Tibial nerve (tissue), 4 donors: ENCODE results near the gene ZFP92. TPM values are rescaled to one million over a fixed set of nuclear protein-coding genes. Genes with fewer than 3 reads are reported as not detected.

Source experiments
- DNase-seq, 2 donors: peaks; one replicate each; pipeline ENCODE4 v3.0.0-alpha.2; 2019; ENCODE audit warnings: low spot score in 2 of 2
- H3K27ac ChIP-seq, 4 donors: fragments of 200-600 bp; sonication (generic) in 3 of 4; one replicate each; pipeline ENCODE4 v1.5.1; 2017 to 2019; ENCODE audit warnings: mild to moderate bottlenecking in 1 of 4
- H3K27me3 ChIP-seq, 2 donors: fragments of 200-600 bp; sonication (generic) in 1 of 2; one replicate each; pipeline versions ENCODE4 v1.5.1 to v1.6.0; 2017 to 2019
- H3K36me3 ChIP-seq, 3 donors: fragments of 200-600 bp; sonication (generic); one replicate each; pipeline ENCODE4 v1.5.1; 2018 to 2019
- H3K4me1 ChIP-seq, 4 donors: fragments of 200-600 bp; sonication (generic) in 3 of 4; one replicate each; pipeline ENCODE4 v1.5.1; 2017 to 2019
- H3K4me3 ChIP-seq, 4 donors: fragments of 200-600 bp; sonication (generic) in 3 of 4; one replicate each; pipeline ENCODE4 v1.5.1; 2017 to 2019; ENCODE audit warnings: mild to moderate bottlenecking in 1 of 4, moderate library complexity in 1 of 4
- H3K9me3 ChIP-seq, 4 donors: fragments of 200-600 bp; sonication (generic) in 3 of 4; one replicate each; pipeline ENCODE4 v1.5.1; 2017 to 2019
- EP300 ChIP-seq, 2 donors: sonication (generic); formaldehyde crosslinking; IDR thresholded peaks; one replicate each; pipeline ENCODE4 v1.6.1; 2017; ENCODE audit warnings: antibody characterized with exemption in 2 of 2, mild to moderate bottlenecking in 1 of 2
- POLR2A ChIP-seq, 2 donors: fragments of 450-650 bp; IDR thresholded peaks; one replicate each; pipeline ENCODE4 v1.6.1; 2017; ENCODE audit warnings: antibody characterized with exemption in 2 of 2, mild to moderate bottlenecking in 2 of 2, moderate library complexity in 2 of 2
- WGBS, 2 donors: methylation state at CpG; one replicate each; pipeline ENCODE4 v1.1.5; 2018; 5-methylcytosine and 5-hydroxymethylcytosine counted together
- total RNA-seq, 4 donors: library from RNA; depleted of rRNA; stranded (reverse); fragments of >200 nt; gene quantifications; one replicate each; pipeline ENCODE4 v1.1.0, GENCODE V29; 2016
- TF ChIP-seq, protein P1 (sequence below), 5 experiments: fragments of 200-600 bp in 3 of 5; fragments of 450-650 bp in 2 of 5; sonication (generic) in 3 of 5; IDR thresholded peaks; one replicate each; pipeline ENCODE4 v1.5.1; 2016 to 2019; ENCODE audit warnings: antibody characterized with exemption in 5 of 5, mild to moderate bottlenecking in 3 of 5, moderate library complexity in 2 of 5

The ZFP92 gene
- total RNA-seq, 4 donors from 2014 or later = 0.39 to 1.8 (median 0.75) TPM

DNA sequence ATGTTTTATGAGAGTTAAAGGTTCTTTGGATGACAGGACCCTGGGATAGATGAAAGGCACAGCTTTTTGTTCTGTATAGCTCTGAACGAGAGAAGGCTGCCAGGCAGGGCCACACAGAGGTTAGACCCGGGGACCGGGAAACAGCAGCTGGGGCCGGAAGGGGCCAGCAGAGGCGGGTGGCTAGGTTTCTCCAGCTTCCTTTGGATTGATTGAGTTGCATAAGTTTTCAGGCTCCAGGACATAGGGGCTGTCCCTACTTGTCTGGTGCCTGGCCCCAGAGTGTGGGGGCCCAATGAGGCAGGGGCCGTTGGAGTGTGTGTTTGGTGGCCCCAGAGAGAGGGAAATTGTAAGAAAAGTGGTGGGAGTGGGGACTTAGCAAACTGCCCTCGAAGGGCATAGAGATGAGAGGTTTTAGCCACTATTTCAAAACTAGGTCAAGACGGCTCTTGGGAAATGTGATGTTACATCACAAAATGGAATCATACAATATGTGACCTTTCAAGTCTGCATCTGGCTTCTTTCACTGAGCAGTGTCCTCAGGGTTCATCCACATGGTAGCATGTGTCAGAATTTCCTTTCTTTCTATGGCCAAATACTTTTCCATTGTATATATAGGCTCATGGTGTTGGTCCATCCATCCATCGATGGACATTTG is 3.7 kb downstream of the ZFP92 start:
- Histone ChIP-seq H3K36me3 (no peaks in the 10 kb centered on the region), H3K27me3 (no peaks in the 10 kb centered on the region), H3K4me1 (peaks cover 0 to 12% (median 0%) of the 10 kb centered on the region in 4 donors), H3K9me3 (no peaks in the 10 kb centered on the region), H3K27ac (no peak overlapping the region), H3K4me3 (no peak overlapping the region)
- TF ChIP-seq EP300 (IDR thresholded peaks at IDR 0.05) (peak in 1 of 2 donors; percentile 13), POLR2A (IDR thresholded peaks at IDR 0.05) (no peak)
- TF ChIP-seq, protein P1, sequence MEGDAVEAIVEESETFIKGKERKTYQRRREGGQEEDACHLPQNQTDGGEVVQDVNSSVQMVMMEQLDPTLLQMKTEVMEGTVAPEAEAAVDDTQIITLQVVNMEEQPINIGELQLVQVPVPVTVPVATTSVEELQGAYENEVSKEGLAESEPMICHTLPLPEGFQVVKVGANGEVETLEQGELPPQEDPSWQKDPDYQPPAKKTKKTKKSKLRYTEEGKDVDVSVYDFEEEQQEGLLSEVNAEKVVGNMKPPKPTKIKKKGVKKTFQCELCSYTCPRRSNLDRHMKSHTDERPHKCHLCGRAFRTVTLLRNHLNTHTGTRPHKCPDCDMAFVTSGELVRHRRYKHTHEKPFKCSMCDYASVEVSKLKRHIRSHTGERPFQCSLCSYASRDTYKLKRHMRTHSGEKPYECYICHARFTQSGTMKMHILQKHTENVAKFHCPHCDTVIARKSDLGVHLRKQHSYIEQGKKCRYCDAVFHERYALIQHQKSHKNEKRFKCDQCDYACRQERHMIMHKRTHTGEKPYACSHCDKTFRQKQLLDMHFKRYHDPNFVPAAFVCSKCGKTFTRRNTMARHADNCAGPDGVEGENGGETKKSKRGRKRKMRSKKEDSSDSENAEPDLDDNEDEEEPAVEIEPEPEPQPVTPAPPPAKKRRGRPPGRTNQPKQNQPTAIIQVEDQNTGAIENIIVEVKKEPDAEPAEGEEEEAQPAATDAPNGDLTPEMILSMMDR (IDR thresholded peaks at IDR 0.05) = no peak
- DNase-seq = peak in 1 of 2 donors; percentile 11
- WGBS, 2 donors = 65 to 67% methylated on average over 8 to 9 of the region's 9 CpGs

GRCh38 chrX:153416781-153417450 is 5.6 kb downstream of the ZFP92 start:
- Histone ChIP-seq H3K27ac (no peak overlapping the region), H3K4me1 (peaks cover 0 to 6% (median 0%) of the 10 kb centered on the region in 4 donors), H3K36me3 (peaks cover 0 to 15% (median 0%) of the 10 kb centered on the region in 3 donors), H3K27me3 (no peaks in the 10 kb centered on the region), H3K4me3 (no peak overlapping the region), H3K9me3 (no peaks in the 10 kb centered on the region)
- no peak for DNase-seq
- TF ChIP-seq POLR2A (IDR thresholded peaks at IDR 0.05) (no peak), EP300 (IDR thresholded peaks at IDR 0.05) (no peak)
- TF ChIP-seq, protein P1 (IDR thresholded peaks at IDR 0.05) = no peak
- WGBS, 2 donors = 43 to 55% methylated on average over 6 to 12 of the region's 12 CpGs

GRCh38 chrX:153417637-153418036 is 6.4 kb downstream of the ZFP92 start:
- H3K36me3 ChIP-seq = peaks cover 0 to 17% (median 0%) of the 10 kb centered on the region in 3 donors
- H3K4me1 ChIP-seq = no peaks in the 10 kb centered on the region
- H3K9me3 ChIP-seq = no peaks in the 10 kb centered on the region
- H3K27ac ChIP-seq = no peak overlapping the region
- no peak overlapping the region for H3K4me3 ChIP-seq
- no peak for DNase-seq
- H3K27me3 ChIP-seq = no peaks in the 10 kb centered on the region
- WGBS, 2 donors = 84 to 85% methylated on average over 8 of the region's 8 CpGs
- TF ChIP-seq, protein P1 (IDR thresholded peaks at IDR 0.05) = no peak
- TF ChIP-seq POLR2A (IDR thresholded peaks at IDR 0.05) = no peak
- TF ChIP-seq EP300 (IDR thresholded peaks at IDR 0.05) = no peak

- no peaks in the 10 kb centered on the region for H3K27me3 ChIP-seq
- no peaks in the 10 kb centered on the region for H3K4me1 ChIP-seq
- 89 to 97% methylated on average over 22 to 78 of the region's 91 CpGs for WGBS, 2 donors
- H3K4me3 ChIP-seq = no peak overlapping the region
- peaks cover 0 to 17% (median 0%) of the 10 kb centered on the region in 3 donors for H3K36me3 ChIP-seq
- no peak for DNase-seq
- TF ChIP-seq EP300 (IDR thresholded peaks at IDR 0.05) (no peak), POLR2A (IDR thresholded peaks at IDR 0.05) (no peak)
- TF ChIP-seq, protein P1 (IDR thresholded peaks at IDR 0.05) = no peak
- H3K9me3 ChIP-seq = no peaks in the 10 kb centered on the region
- H3K27ac ChIP-seq = no peak overlapping the region
These were observed 9.8 kb downstream of the ZFP92 start for GRCh38 chrX:153420851-153421599.
